Smooth muscle cell (in vitro differentiated cells): ENCODE data around the gene ANKRD27. TPM values are rescaled to one million over a fixed set of nuclear protein-coding genes. Genes with fewer than 3 reads are reported as not detected.
"Not testable (repeated sequence)": the region's sequence is repeated elsewhere in the genome, so short reads cannot be mapped to it uniquely, and the experiment has no call there.

Experiments
- DNase-seq: peaks from one replicate; lab custom pipeline; 2025; ENCODE audit not compliant: unreplicated experiment; lab: John Stamatoyannopoulos, UW
- H2AFZ ChIP-seq: fragments of 200-600 bp; sonication (generic); 2 replicates; pipeline ENCODE4 v1.6.0; 2016; ENCODE audit warnings: antibody characterized with exemption, low read depth, mild to moderate bottlenecking
- H3F3A ChIP-seq: fragments of 200-600 bp; sonication (generic); 2 replicates; pipeline ENCODE4 v1.6.0; 2017; ENCODE audit warnings: antibody characterized with exemption, low read depth
- H3K27ac ChIP-seq: fragments of 200-600 bp; sonication (generic); 2 replicates; pipeline ENCODE4 v1.5.1; 2016; ENCODE audit warnings: low read depth, mild to moderate bottlenecking
- H3K27me3 ChIP-seq: fragments of 200-600 bp; sonication (generic); 2 replicates; pipeline ENCODE4 v1.6.1; 2016; ENCODE audit warnings: low read depth, mild to moderate bottlenecking
- H3K36me3 ChIP-seq: fragments of 200-600 bp; sonication (generic); 2 replicates; pipeline ENCODE4 v1.5.1; 2016; ENCODE audit warnings: low read depth
- H3K4me1 ChIP-seq: fragments of 200-600 bp; sonication (generic); 2 replicates; pipeline ENCODE4 v1.5.1; 2016; ENCODE audit warnings: low read depth
- H3K4me2 ChIP-seq: fragments of 200-600 bp; sonication (generic); 2 replicates; pipeline ENCODE4 v1.6.0; 2016; ENCODE audit warnings: mild to moderate bottlenecking
- H3K4me3 ChIP-seq: fragments of 200-600 bp; sonication (generic); 2 replicates; pipeline ENCODE4 v1.5.1; 2016; ENCODE audit warnings: mild to moderate bottlenecking
- H3K79me2 ChIP-seq: fragments of 200-600 bp; sonication (generic); 2 replicates; pipeline ENCODE4 v1.6.0; 2016; ENCODE audit warnings: low read depth, mild to moderate bottlenecking
- H3K9ac ChIP-seq: fragments of 200-600 bp; sonication (generic); 2 replicates; pipeline ENCODE4 v1.6.0; 2016; ENCODE audit warnings: low read depth
- H3K9me3 ChIP-seq: fragments of 200-600 bp; sonication (generic); replicated peaks from 2 replicates; pipeline ENCODE4 v1.5.1; 2016; ENCODE audit warnings: low read depth
- H4K20me1 ChIP-seq: fragments of 200-600 bp; sonication (generic); 2 replicates; pipeline ENCODE4 v1.6.0; 2016; ENCODE audit warnings: low read depth
- CTCF ChIP-seq: fragments of 200-600 bp; sonication (generic); IDR thresholded peaks from 2 replicates; pipeline ENCODE4 v1.5.1; 2017; ENCODE audit warnings: borderline replicate concordance, mild to moderate bottlenecking, antibody characterized with exemption; ENCODE audit not compliant: insufficient read depth, poor library complexity, severe bottlenecking
- WGBS: methylation state at CpG from one replicate; pipeline ENCODE4 v1.1.7; 2016; ENCODE audit warnings: low lambda C conversion rate; 5-methylcytosine and 5-hydroxymethylcytosine counted together
- polyA plus RNA-seq: library from polyadenylated mRNA; unstranded; fragments of >200 nt; fragmentation: Nextera tagmentation; extraction: Ambion mirVana; gene quantifications from 2 replicates; pipeline ENCODE4 v1.2.1, GENCODE V29; 2016
- total RNA-seq: library from RNA; depleted of rRNA; stranded (reverse); fragments of >200 nt; gene quantifications from 2 replicates; pipeline ENCODE4 v1.2.3, GENCODE V29; 2014

The ANKRD27 gene
- total and polyA plus RNA-seq, 2 experiments from 2014 or later, result 7.7 to 19.7 TPM

GRCh38 chr19:32576790-32577189, 98.2 kb downstream of the ANKRD27 start:
- peaks cover 7% of the 10 kb centered on the region for H3K79me2 ChIP-seq
- H3K27ac ChIP-seq, result no peak overlapping the region
- H3K4me1 ChIP-seq, result no peaks in the 10 kb centered on the region
- no peak for DNase-seq
- no peaks in the 10 kb centered on the region for H3K9me3 ChIP-seq
- H2AFZ ChIP-seq, result no peak overlapping the region
- no peak overlapping the region for H3K9ac ChIP-seq
- no peak for TF ChIP-seq CTCF
- WGBS, result 83% methylated on average over 1 of the region's 1 CpG
- no peaks in the 10 kb centered on the region for H3K36me3 ChIP-seq
- H3K4me2 ChIP-seq, result no peak overlapping the region
- H3K27me3 ChIP-seq, result peaks cover 4% of the 10 kb centered on the region
- H3F3A ChIP-seq, result no peaks in the 10 kb centered on the region
- no peaks in the 10 kb centered on the region for H4K20me1 ChIP-seq
- H3K4me3 ChIP-seq, result no peak overlapping the region

GRCh38 chr19:32573492-32573794, 101.5 kb downstream of the ANKRD27 start:
- Histone ChIP-seq H3K4me2 (no peak overlapping the region), H3K27me3 (no peaks in the 10 kb centered on the region), H3K9me3 (no peaks in the 10 kb centered on the region), H3K4me3 (no peak overlapping the region), H3K79me2 (no peaks in the 10 kb centered on the region), H3K9ac (no peak overlapping the region), H3K4me1 (no peaks in the 10 kb centered on the region), H3F3A (no peaks in the 10 kb centered on the region), H2AFZ (no peak overlapping the region), H4K20me1 (no peaks in the 10 kb centered on the region), H3K36me3 (no peaks in the 10 kb centered on the region), H3K27ac (no peak overlapping the region)
- DNase-seq, result no peak
- no peak for TF ChIP-seq CTCF
- 82% methylated on average over 3 of the region's 3 CpGs for WGBS

- not testable (repeated sequence) for H4K20me1 ChIP-seq, H3K9ac ChIP-seq, H3K4me2 ChIP-seq, H3K9me3 ChIP-seq, H3K79me2 ChIP-seq, H3K27ac ChIP-seq, DNase-seq, H3K4me3 ChIP-seq, H3K36me3 ChIP-seq, H2AFZ ChIP-seq, H3K4me1 ChIP-seq, H3F3A ChIP-seq, H3K27me3 ChIP-seq
- WGBS, result 82% methylated on average over 21 of the region's 21 CpGs
Observed at GRCh38 chr19:32572700-32573491, 102.1 kb downstream of the ANKRD27 start.

GRCh38 chr19:32571471-32572075, 103.4 kb downstream of the ANKRD27 start:
- not testable (repeated sequence) for H3K4me2 ChIP-seq, H3K27ac ChIP-seq, H4K20me1 ChIP-seq, H3K27me3 ChIP-seq, H3K79me2 ChIP-seq, H3K36me3 ChIP-seq, H3K9ac ChIP-seq, H3K4me3 ChIP-seq, DNase-seq, H3F3A ChIP-seq, H3K4me1 ChIP-seq, H2AFZ ChIP-seq, H3K9me3 ChIP-seq
- 95% methylated on average over 27 of the region's 36 CpGs for WGBS
